LNCAP (cell line): ENCODE results near the gene GFOD2.

Source experiments
- CTCF ChIP-seq: fragments of 450-650 bp; IDR thresholded peaks from 2 replicates; pipeline ENCODE4 v1.5.1; 2017; ENCODE audit warnings: mild to moderate bottlenecking

The GFOD2 gene

GRCh38 chr16:67760956-67761230, 41.8 kb upstream of the GFOD2 start:
- no peak for TF ChIP-seq CTCF

- TF ChIP-seq CTCF, result no peak
Observed at GRCh38 chr16:67760206-67760955, 41.3 kb upstream of the GFOD2 start.

- no peak for TF ChIP-seq CTCF
Observed at GRCh38 chr16:67758966-67759365, 39.9 kb upstream of the GFOD2 start.

GRCh38 chr16:67758006-67758405, 38.9 kb upstream of the GFOD2 start:
- no peak for TF ChIP-seq CTCF

- no peak for TF ChIP-seq CTCF
Observed at GRCh38 chr16:67752641-67753040, 33.5 kb upstream of the GFOD2 start.

- TF ChIP-seq CTCF, result no peak
Observed at GRCh38 chr16:67750466-67750865, 31.4 kb upstream of the GFOD2 start.

- no peak for TF ChIP-seq CTCF
Observed at GRCh38 chr16:67749436-67750078, 30.4 kb upstream of the GFOD2 start.
